GM10266 (cell line): ENCODE data around the gene FLT3.
A peak's percentile ranks its signal among the peaks of the same experiment; 100 is the strongest.
"Not testable (repeated sequence)": the region's sequence is repeated elsewhere in the genome, so short reads cannot be mapped to it uniquely, and the experiment has no call there.

ENCODE experiments used
- DNase-seq: peaks from one replicate; pipeline ENCODE4 v3.0.0; 2012; ENCODE audit errors: extremely low spot score
- CTCF ChIP-seq: IDR thresholded peaks from 2 replicates; pipeline ENCODE4 v1.5.1; 2012; ENCODE audit warnings: mild to moderate bottlenecking, low read depth; ENCODE audit not compliant: control insufficient read depth, insufficient read depth; ENCODE audit errors: missing control alignments

Gene FLT3

GRCh38 chr13:28014301-28014700, 86.1 kb downstream of the FLT3 start:
- DNase-seq: no peak

DNA sequence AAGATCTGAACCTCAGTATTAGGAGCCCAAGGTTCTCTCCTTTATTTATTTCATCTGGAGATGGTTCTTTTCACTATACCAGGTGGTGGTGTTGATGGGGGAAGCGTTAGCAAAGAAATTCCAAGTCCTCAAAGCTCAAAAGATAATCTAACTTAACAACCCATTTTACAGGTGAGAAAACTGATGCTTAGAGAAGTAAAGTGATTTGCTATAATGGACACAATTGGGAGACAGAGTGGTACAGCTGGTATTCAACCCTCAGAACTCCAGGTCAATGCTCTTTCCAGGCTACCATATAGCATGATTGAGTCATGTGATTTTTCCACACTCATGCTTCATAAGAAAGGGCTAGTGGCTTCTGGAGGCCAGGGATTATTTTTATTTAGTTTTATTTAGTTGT, 86.9 kb downstream of the FLT3 start:
- TF ChIP-seq CTCF: no peak
- DNase-seq: no peak

More at GRCh38 chr13:28014301-28014700, 86.1 kb downstream of the FLT3 start:
- TF ChIP-seq CTCF: no peak

DNA sequence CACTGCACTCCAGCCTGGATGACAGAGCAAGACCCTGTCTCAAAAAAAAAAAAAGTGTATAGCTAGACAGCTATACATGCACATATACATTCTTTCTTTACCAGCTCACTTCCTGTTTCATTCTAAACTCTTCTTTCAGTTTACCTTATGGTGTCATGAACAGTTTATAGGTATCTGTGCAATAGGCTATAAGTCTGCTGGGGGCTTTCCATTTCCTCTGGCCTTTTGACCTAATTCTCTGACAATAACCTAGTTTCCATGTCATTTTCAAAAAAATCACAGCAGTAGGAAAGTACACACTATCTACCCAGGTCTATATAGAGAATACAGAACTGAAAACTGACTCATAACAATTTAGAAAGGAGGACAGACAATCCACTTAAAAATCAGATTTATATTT, 87.5 kb downstream of the FLT3 start:
- peak; percentile 59 for DNase-seq
- no peak for TF ChIP-seq CTCF

GRCh38 chr13:28012383-28012782, 88.0 kb downstream of the FLT3 start:
- no peak for DNase-seq

DNA sequence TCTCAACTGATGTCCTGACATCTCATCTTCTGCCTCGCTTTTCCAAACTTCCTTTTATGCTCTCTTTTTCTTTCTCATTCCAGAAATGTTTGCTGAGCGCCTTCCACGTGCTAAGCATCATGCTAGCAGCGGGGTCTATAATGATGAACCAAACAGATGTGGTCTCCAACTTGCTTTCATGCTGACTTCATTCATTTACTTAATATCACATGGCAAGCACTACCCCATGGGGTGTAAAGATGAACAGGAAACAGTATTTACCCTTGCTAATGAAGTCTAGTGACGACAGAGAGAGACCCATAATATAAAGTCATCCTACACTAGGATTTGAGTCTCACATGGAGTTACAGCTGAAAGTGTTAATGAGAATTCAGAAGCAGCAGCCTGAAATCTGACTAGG, 90.3 kb downstream of the FLT3 start:
- TF ChIP-seq CTCF: no peak
- DNase-seq: no peak

More at GRCh38 chr13:28012383-28012782, 88.0 kb downstream of the FLT3 start:
- TF ChIP-seq CTCF: no peak

DNA sequence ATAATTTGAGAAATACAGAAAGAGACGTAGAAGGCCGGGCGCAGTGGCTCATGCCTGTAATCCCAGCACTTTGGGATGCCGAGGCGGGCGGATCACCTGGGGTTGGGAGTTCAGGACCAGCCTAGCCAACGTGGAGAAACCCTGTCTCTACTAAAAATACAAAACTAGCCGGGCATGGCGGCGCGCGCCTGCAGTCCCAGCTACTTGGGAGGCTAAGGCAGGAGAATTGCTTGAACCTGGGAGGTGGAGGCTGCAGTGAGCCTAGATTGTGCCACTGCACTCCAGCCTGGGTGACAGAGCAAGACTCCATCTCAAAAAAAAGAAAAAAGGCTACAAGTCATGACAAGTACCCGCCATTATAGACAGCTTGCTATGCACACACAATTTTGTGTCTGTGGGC, 95.4 kb downstream of the FLT3 start:
- DNase-seq: not testable (repeated sequence)

DNA sequence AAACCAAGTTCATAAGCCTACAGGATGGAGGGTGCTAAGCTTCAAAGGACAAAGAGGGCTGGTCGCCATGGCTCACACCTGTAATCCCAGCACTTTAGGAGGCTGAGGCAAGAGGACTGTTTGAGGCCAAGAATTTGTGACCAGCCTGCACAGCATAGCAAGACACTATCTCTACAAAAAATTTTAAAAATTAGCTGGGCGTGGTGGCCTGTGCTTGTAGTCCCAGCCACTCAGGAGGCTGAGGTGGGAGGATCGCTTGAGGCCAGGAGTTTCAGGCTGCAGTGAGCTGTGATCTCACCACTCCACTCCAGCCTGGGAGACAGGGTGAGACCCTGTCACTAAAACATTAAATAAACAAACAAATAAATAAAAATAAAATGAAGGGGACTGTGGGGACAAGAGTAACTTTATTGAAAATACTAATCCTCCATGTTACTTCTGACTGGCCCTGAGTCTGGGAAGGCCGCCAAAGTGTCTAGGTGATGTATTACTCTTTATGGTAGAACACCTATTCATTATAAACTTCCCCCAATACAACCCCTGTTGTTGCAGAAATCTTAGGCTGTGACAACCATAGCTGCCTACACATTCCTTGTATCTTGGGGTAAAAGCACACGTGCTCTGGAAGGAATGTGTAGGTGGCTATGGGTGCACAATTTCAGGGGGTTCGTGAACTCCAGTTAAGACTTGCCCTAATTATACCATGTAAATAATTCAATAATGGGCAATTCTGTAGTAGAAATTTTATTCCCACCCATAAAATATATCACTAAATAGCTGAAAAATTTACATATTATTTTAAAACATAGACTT, 97.3 kb downstream of the FLT3 start:
- TF ChIP-seq CTCF: no peak
- DNase-seq: no peak
